Neural cell (in vitro differentiated cells): ENCODE measurements around the gene TRPM3.

Source experiments
- EZH2 ChIP-seq: fragments of 200-600, 300-800 bp; shearing (Covaris generic), sonication (generic); IDR thresholded peaks from 2 replicates; pipeline ENCODE4 v1.6.1; 2014; ENCODE audit warnings: antibody characterized with exemption, low read length, borderline replicate concordance, mild to moderate bottlenecking; ENCODE audit not compliant: insufficient read depth, poor library complexity, severe bottlenecking
- POLR2AphosphoS5 ChIP-seq: IDR thresholded peaks from 2 replicates; pipeline ENCODE4 v1.6.1; 2012
- RAD21 ChIP-seq: fragments of 450-650 bp; conservative IDR thresholded peaks from 2 replicates; pipeline ENCODE4 v1.6.1; 2014; ENCODE audit warnings: antibody characterized with exemption, mild to moderate bottlenecking, moderate library complexity
- TF ChIP-seq, protein P1 (sequence below): fragments of 450-650 bp; IDR thresholded peaks from 2 replicates; pipeline ENCODE4 v1.5.1; 2014; ENCODE audit warnings: antibody characterized with exemption, mild to moderate bottlenecking, moderate library complexity; ENCODE audit not compliant: poor library complexity, severe bottlenecking

DNA sequence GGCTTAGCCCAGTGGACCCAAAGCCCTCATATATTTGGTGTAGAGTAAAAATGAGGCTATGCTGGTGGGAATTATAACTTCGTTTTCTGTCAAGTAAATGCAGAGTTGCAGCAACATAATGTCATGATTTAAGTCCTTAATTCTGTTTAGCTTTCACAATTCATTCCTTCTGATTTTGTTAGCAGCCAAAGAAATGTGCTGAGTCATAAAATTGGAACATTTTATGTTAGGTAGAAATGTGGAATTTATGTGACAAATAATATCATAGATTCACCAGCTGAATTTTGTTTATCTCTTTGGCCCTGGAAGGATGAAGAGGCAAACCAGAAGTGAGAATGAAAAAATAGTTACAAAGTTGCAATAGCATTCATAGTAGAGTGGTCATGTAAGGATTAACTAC lies 247.0 kb downstream of the TRPM3 start:
- TF ChIP-seq POLR2AphosphoS5 (no peak), RAD21 (no peak), EZH2 (no peak)
- TF ChIP-seq, protein P1, sequence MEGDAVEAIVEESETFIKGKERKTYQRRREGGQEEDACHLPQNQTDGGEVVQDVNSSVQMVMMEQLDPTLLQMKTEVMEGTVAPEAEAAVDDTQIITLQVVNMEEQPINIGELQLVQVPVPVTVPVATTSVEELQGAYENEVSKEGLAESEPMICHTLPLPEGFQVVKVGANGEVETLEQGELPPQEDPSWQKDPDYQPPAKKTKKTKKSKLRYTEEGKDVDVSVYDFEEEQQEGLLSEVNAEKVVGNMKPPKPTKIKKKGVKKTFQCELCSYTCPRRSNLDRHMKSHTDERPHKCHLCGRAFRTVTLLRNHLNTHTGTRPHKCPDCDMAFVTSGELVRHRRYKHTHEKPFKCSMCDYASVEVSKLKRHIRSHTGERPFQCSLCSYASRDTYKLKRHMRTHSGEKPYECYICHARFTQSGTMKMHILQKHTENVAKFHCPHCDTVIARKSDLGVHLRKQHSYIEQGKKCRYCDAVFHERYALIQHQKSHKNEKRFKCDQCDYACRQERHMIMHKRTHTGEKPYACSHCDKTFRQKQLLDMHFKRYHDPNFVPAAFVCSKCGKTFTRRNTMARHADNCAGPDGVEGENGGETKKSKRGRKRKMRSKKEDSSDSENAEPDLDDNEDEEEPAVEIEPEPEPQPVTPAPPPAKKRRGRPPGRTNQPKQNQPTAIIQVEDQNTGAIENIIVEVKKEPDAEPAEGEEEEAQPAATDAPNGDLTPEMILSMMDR, result no peak
